GM19455 (cell line): ENCODE data around the gene LHX2.

Experiments used
- ATAC-seq: cut with Tn5 transposase; IDR thresholded peaks from one replicate; pipeline ENCODE4 v1.9.1; 2021; ENCODE audit not compliant: unreplicated experiment

LHX2 gene

DNA sequence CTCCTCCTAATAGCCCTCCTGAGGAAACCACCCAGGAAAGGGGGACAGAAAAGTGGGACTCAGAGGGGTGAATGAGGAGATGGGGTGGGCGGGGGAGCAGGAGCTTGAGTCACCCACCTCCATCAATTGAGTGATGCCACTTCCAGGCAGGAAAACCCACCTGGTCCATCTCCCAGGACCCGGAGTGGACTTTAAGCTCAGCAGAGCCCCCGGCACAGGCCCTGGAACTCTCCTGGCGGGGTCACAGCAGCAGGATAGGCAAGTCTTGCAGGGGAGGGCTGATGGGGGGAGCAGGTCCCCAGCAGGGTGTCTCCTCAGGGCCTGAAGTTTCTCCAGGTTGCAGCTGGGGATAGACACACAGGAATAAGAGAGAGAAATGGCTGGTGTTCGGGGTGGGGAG lies 40.8 kb downstream of the LHX2 start:
- no peak for ATAC-seq

DNA sequence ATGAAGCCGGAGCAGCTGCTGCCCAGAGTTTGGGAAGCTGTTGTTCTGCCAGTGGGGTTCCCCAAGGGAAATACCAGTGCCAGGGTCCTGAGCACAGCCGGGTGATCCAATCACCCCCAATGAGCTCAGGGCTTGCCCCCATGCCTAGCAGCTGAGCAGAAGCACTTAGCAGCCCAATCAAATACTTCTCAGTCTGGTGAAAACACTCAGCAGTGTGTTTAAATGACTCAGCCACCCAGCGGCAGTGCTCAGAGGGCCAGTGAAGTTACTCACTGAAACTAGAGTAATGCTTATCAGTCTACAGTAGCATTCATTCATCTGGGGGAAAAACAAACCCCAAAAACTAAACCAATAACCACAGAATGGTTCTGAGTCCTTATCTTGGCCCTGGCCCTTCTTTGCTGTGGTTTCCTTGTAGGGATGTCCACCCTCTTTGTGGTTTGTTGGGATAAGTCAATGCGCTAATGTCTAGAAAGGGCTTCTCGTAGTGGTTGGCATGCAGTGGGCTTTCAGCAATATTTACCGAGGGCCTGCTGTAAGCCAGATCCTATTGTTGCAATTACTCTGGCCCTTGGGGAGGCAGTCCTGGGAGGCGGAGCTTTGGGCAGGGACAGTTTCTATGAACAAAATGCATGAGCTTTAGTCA lies 43.1 kb downstream of the LHX2 start:
- ATAC-seq = peak; percentile 94

DNA sequence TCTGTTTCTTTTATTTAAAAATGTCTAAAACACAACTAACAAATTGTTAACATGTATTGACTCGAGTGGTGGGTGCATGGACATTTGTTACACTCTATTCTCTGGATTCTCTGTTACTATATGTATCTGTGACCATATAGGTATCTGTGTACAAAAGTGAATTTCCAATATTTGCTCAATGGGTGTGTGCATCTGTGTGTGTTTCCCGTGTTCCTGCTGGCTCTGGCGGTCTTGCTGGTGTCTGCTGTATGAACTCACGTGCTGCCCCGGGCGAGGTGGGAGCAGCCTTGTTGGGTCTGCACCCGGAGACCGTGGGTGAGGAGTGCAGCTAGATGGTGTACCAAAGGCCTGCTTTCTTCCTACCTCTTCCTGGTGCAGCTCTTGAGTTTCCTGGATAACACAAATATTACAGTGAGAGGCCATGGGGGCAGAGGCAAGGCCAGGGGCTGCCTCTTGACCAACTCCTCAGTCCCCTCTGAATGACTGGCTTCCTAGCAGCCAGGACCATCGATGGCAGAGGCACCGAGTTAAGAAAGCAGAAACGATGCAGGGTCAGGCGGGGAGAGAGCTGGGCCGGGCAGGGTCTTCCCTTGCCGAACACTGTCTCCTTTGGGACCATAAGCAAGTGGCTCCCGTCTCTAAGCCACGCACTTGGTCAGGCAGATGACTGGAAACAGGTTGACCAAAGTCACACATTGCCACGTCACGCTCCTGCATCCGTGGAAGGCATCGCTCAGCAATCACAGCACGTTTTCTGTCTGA lies 49.5 kb downstream of the LHX2 start:
- no peak for ATAC-seq

DNA sequence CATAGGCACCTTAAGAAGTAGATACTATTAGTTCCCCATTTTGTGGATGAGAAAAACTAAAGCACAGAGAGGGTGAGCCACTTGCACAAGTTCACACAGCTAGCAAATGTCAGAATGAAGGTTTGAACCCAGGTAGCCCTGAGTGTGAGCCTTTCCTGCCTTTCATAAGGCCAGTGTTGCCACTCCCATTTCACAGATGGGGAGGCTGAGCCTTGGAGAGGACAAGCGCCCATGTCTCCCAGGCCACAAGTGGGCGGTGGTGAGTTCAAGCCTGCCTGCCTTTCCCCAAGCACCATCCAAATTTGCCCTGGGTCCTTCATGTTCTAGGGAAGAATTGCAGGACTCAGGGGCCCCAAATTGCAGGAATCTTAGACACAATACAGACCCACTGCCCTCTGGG lies 50.6 kb downstream of the LHX2 start:
- no peak for ATAC-seq

DNA sequence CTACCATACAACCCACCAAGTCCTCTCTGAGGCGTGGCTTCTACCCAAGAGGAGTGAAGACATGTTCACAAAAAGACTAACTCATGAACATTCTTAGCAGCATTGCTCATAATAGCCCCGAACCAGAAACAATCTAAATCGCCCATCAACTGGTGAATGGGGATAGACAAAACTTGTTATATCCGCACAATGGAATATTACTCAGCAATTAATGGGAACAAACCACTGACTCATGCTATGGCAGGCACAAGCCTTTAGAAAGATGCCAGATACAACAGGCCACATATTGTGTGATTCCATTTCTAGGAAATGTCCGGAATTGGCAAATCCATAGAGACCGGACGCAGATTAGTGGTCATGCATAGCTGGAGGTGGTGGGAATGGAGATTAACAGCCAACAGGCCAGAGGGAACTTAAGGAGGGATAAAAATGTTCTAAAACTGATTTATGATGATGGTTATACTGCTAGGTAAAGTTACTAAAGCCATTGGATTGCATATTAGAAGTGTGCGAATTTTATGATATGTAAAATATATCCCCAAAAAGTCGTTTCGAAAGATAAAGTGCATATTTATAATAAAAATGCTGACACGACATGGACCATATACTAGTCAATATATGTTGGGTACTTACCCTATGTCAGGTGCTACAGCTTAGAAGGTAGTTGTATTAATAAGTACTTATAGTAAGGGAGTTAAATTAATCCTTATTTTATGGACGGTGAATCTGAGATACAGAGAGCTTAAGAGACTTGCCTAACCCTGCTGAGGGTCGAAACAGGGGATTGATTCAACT lies 55.4 kb downstream of the LHX2 start:
- no peak for ATAC-seq

DNA sequence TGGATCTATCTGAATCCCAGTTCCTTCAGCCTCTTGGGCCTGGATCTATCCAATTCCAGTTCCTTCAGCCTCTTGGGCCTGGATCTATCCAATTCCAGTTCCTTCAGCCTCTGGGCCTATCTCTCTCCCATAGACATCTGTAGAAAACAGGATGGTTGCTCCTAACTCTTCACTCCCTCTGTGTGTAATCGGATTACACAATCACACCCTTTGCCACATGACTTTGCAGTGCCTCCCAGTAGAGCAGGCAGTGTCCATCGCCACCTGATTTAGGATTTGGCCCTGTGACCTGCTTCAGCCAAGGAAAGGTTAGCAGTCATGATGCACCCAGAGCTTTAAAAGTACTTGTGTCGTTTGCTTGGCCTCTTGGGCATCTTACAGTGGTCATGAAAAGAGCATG lies 56.7 kb downstream of the LHX2 start:
- ATAC-seq = no peak

DNA sequence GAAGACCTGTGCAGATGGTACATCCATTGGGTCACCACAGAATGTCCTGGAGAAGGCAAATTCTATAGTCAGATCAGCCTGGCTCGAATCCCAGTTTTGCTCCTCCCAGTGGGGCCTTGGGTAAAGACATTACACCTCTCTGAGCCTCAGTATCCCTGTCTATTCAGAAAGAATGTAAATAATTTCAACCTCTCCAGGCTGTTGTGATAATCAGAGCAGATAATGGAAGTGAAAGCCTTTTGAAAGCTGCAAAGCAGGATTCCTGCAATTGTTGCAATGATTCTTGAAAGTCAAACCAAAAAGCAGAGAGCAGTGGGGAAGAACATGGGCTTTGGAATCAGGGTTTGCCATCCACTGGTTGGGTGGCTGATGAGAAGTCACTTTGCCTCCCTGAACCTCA lies 63.2 kb downstream of the LHX2 start:
- ATAC-seq = no peak

DNA sequence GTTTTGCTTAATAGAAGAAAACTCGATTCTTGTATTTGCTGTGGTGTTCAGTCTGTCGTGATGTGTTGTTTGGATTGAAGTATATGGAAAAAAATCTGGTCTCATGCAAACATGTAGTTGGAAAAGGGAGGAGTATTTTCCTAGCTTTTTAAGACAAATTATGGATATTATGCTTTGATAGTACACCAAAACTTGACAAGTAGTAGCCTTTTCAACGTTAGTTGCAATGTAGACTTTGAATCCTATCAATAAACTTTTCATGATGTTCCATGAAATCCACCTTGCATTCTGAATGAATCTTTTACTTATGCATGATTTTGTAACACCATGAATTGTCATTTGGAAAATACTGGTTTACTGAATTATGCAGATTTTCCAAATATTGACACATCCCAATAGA lies 64.2 kb downstream of the LHX2 start:
- ATAC-seq = no peak

DNA sequence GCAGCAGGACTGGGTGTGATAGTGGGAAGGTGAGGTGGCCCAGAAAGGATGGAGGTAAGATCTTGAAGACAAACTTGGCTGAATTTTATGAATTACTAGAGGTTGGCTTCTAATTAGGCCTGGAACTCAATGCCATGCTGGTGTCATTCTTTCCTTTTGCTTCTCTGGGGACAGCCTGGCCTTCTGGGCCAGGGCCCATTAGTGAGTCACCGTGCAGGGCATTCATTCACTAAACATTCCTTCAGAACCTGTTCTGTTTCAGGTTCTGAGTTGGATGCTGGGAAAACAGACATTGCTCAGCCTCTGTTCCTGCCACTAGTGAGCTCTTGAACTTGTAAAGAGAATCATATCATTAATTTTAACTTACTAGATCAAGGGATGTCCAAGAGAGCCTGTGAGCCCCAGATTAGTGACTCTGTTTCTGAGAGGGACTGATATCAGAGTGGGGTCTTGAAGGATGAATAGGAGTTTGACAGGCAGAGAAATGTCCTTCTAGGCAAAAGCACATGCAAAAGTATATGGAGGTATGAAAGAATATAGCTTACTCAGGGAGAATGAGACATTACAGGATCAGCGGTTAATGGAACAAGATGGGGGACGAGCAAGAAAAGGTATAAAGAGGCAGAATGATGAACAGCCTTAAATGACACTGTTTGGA lies 66.5 kb downstream of the LHX2 start:
- no peak for ATAC-seq

DNA sequence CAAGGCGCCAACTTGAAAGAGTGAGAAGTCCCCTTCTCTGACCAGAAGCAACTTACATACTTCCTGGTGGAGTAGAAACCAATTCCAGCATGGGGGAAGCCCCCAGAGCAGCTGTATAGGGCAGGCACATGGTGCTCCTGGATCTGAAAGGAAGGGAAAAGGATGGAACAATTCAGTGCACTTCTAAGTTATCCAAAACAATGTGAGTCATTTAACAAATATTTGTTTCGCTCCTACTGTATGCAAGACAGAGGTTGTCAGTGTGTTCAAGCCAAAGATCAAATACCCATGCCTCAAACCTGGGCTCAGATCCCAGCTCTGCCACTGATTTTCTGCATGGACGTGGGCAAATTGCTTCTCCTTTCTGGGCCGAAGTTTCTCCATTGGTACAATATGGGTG lies 67.1 kb downstream of the LHX2 start:
- no peak for ATAC-seq

DNA sequence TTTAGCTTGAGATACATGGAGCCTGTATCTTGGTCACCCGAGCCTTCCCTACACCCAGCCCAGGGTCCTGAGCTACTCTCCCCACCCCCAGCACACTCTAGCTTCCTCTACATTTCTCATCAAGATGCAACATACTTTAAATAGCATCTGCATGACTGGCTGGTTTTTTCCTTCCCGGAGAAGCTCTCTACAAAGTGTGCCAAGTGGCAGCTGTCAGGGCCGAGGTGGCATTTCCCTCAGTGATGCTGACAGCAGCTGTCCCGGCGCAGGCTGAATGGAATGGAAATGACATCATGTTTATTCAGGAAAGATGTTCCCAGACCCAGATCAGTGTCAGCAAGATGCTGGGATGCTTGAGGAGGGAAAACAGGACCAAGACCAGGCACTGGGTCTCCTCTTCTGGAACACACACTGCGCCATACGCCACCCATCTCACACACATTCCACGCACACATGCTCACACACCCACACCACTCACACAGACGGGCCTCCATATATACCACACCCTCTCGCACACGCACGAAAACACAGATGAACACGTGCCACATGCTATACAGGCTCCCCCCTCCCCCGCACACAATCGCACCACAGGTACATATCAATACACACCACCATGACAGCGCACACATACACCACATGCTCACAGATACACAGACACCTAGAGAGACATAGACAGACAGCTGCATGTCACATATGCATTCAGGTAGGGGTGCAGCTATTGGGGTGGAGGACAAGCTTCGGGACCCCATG lies 67.8 kb downstream of the LHX2 start:
- ATAC-seq = no peak

DNA sequence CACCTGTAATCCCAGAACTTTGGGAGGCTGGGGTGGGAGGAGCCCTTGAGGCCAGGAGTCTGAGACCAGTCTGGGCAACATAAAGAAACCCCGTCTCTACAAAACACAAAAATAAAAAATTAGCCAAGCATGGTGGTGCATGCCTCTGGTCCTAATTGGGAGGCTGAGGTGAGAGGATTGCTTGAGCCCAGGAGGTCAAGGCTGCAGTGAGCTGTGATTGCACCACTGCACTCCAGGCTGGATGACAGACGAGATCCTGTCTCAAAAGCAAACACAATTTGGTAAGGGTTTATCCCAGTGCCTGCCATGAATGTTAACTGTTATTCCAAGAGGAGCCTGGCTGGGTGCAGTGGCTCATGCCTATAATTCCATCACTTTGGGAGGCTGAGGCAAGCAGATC lies 71.1 kb downstream of the LHX2 start:
- no peak for ATAC-seq
